HCT116 (cell line): ENCODE results near the gene FBXW4. TPM values are rescaled to one million over a fixed set of nuclear protein-coding genes. Genes with fewer than 3 reads are reported as not detected.
A peak's percentile ranks its signal among the peaks of the same experiment; 100 is the strongest.

Experiments used
- ATAC-seq: fragments of 200-7000 bp; cut with Tn5 transposase; 2 replicates; pipeline ENCODE4 v1.9.1; 2020; ENCODE audit warnings: mild to moderate bottlenecking, moderate library complexity
- BruUV-seq: library from RNA; stranded (reverse); fragments of 400-500 nt; replicated peaks from 2 replicates; lab custom pipeline; 2021; lab: Mats Ljungman, UMichigan
- CTCF ChIA-PET: fragments of 300-600 bp; sonication (Branson Sonifier 250); formaldehyde crosslinking; loops from one replicate; lab custom pipeline; 2021; ENCODE audit warnings: antibody characterized with exemption; lab: Charles Lee
- POLR2A ChIA-PET: fragments of 300-600, 350-600 bp; sonication (Branson Sonifier 250); formaldehyde crosslinking; loops from one replicate; lab custom pipeline; 2021; ENCODE audit warnings: antibody characterized with exemption; lab: Charles Lee
- RAD21 ChIA-PET, 2 experiments: fragments of 300-600 bp; sonication (Branson Sonifier 250); formaldehyde crosslinking; loops; one replicate each; lab custom pipeline; 2023; ENCODE audit warnings: low total read pairs in 2 of 2; ENCODE audit not compliant: uncharacterized antibody in 2 of 2, unreplicated experiment in 2 of 2, low non-redundant PET in 1 of 2; lab: Charles Lee
- DNase-seq: peaks from one replicate; pipeline ENCODE4 v3.0.0-alpha.2; 2010; ENCODE audit warnings: low read depth, low spot score
- H2AFZ ChIP-seq: fragments of 200-600 bp; shearing (Covaris generic), sonication (generic); 2 replicates; pipeline ENCODE4 v1.6.1; 2017; ENCODE audit warnings: low read depth, mixed run types, mixed read lengths, antibody characterized with exemption, low read length; ENCODE audit not compliant: poor library complexity, severe bottlenecking
- H3K27ac ChIP-seq: 2 replicates; pipeline ENCODE4 v1.5.1; 2012; ENCODE audit warnings: low read depth, low read length
- H3K27me3 ChIP-seq: fragments of 200-600 bp; sonication (generic); 2 replicates; pipeline ENCODE4 v1.6.1; 2016; ENCODE audit warnings: mixed run types, low read length, mixed read lengths; ENCODE audit not compliant: insufficient read depth
- H3K36me3 ChIP-seq, 2 experiments: fragments of 200-500 bp in 1 of 2; fragments of 200-600 bp in 1 of 2; sonication (Bioruptor generic) in 1 of 2; sonication (generic) in 1 of 2; 2 replicates each; pipeline versions ENCODE4 v1.5.1 to v1.6.1; 2014 to 2016; ENCODE audit warnings: low read length in 2 of 2, inconsistent platforms in 1 of 2, mixed read lengths in 1 of 2, mixed run types in 1 of 2; ENCODE audit not compliant: insufficient read depth in 2 of 2, control insufficient read depth in 1 of 2
- H3K4me1 ChIP-seq, 2 experiments: fragments of 200-600 bp in 1 of 2; sonication (generic) in 1 of 2; 2 replicates each; pipeline versions ENCODE4 v1.5.1 to v1.6.1; 2012 to 2017; ENCODE audit warnings: low read length in 2 of 2, inconsistent platforms in 1 of 2, mild to moderate bottlenecking in 1 of 2, mixed read lengths in 1 of 2, mixed run types in 1 of 2, moderate library complexity in 1 of 2; ENCODE audit not compliant: insufficient read depth in 2 of 2, control insufficient read depth in 1 of 2
- H3K4me2 ChIP-seq: fragments of 200-600 bp; sonication (generic); 2 replicates; pipeline ENCODE4 v1.6.1; 2017; ENCODE audit warnings: mixed run types, low read length, mixed read lengths
- H3K4me3 ChIP-seq, 2 experiments: fragments of 200-600 bp in 1 of 2; sonication (generic) in 1 of 2; replicated peaks in 1 of 2; 2 replicates each; pipeline ENCODE4 v1.5.1; 2011 to 2016; ENCODE audit warnings: low read length in 2 of 2, control low read depth in 1 of 2, low read depth in 1 of 2, mild to moderate bottlenecking in 1 of 2, mixed read lengths in 1 of 2, mixed run types in 1 of 2
- H3K79me2 ChIP-seq: fragments of 200-600 bp; sonication (generic); 2 replicates; pipeline ENCODE4 v1.6.1; 2017; ENCODE audit warnings: mild to moderate bottlenecking, mixed run types, low read length, moderate library complexity, mixed read lengths; ENCODE audit not compliant: insufficient read depth
- H3K9ac ChIP-seq: fragments of 200-600 bp; sonication (generic); 2 replicates; pipeline ENCODE4 v1.6.1; 2016; ENCODE audit warnings: low read length, mixed read lengths
- H3K9me2 ChIP-seq: fragments of 200-600 bp; sonication (generic), shearing (Covaris generic); 2 replicates; pipeline ENCODE4 v1.6.1; 2017; ENCODE audit warnings: mixed run types, mild to moderate bottlenecking, moderate library complexity; ENCODE audit not compliant: insufficient read depth
- H3K9me3 ChIP-seq, 2 experiments: fragments of 200-500 bp in 1 of 2; fragments of 200-600 bp in 1 of 2; sonication (Bioruptor generic) in 1 of 2; sonication (generic) in 1 of 2; 2 replicates each; pipeline ENCODE4 v1.6.1; 2014 to 2017; ENCODE audit warnings: low read length in 2 of 2, mixed read lengths in 2 of 2, inconsistent platforms in 1 of 2, low read depth in 1 of 2, mild to moderate bottlenecking in 1 of 2, mixed run types in 1 of 2, moderate library complexity in 1 of 2; ENCODE audit not compliant: control insufficient read depth in 1 of 2, insufficient read depth in 1 of 2
- H4K20me1 ChIP-seq: fragments of 200-600 bp; sonication (generic), shearing (Covaris generic); 2 replicates; pipeline ENCODE4 v1.6.1; 2017; ENCODE audit warnings: mixed run types, mild to moderate bottlenecking, moderate library complexity; ENCODE audit not compliant: insufficient read depth
- ATF3 ChIP-seq: IDR thresholded peaks from 2 replicates; pipeline ENCODE4 v1.6.1; 2012
- CBX3 ChIP-seq: IDR thresholded peaks from 2 replicates; pipeline ENCODE4 v1.6.1; 2012; ENCODE audit warnings: low read depth
- CEBPB ChIP-seq: IDR thresholded peaks from 2 replicates; pipeline ENCODE4 v1.6.1; 2012; ENCODE audit warnings: low read depth
- EZH2phosphoT487 ChIP-seq: fragments of 200-600 bp; IDR thresholded peaks from 2 replicates; pipeline ENCODE4 v1.6.1; 2018; ENCODE audit warnings: antibody characterized with exemption, borderline replicate concordance
- JUND ChIP-seq: IDR thresholded peaks from 2 replicates; pipeline ENCODE4 v1.6.1; 2012
- MAX ChIP-seq: IDR thresholded peaks from 2 replicates; pipeline ENCODE4 v1.6.1; 2012
- POLR2A ChIP-seq: IDR thresholded peaks from 2 replicates; pipeline ENCODE4 v1.7.0; 2011; ENCODE audit warnings: borderline replicate concordance; ENCODE audit not compliant: insufficient read depth, insufficient read length; ENCODE audit errors: extremely low read depth
- POLR2AphosphoS5 ChIP-seq: IDR thresholded peaks from 2 replicates; pipeline ENCODE4 v1.6.1; 2011; ENCODE audit warnings: mild to moderate bottlenecking, low read depth, low read length, moderate library complexity
- SIN3A ChIP-seq: IDR thresholded peaks from 2 replicates; pipeline ENCODE4 v1.6.1; 2012; ENCODE audit warnings: low read depth
- SP1 ChIP-seq: IDR thresholded peaks from 2 replicates; pipeline ENCODE4 v1.6.1; 2012; ENCODE audit warnings: low read depth
- ZFX ChIP-seq: fragments of 450-650 bp; IDR thresholded peaks from 2 replicates; pipeline ENCODE4 v1.6.1; 2017
- ZNF274 ChIP-seq: fragments of 200-500 bp; sonication (Bioruptor generic); IDR thresholded peaks from 2 replicates; pipeline ENCODE4 v1.6.1; 2014; ENCODE audit warnings: mild to moderate bottlenecking, low read depth, low read length, inconsistent platforms
- intact Hi-C: fragments of 100-400 bp; cut with micrococcal nuclease; formaldehyde crosslinking; loops from 2 replicates; pipeline ENCODE4 v1.10.0; 2022
- total RNA-seq: library from RNA; stranded (reverse); gene quantifications from one replicate; pipeline ENCODE4 v1.2.1, GENCODE V29; 2021; ENCODE audit not compliant: unreplicated experiment
- TF ChIP-seq, protein P1 (sequence below), 3 experiments: fragments of 200-600 bp in 1 of 3; sonication (generic) in 1 of 3; IDR thresholded peaks in 2 of 3; conservative IDR thresholded peaks in 1 of 3; 2 replicates each; pipeline ENCODE4 v1.5.1; 2012 to 2017; ENCODE audit warnings: low read depth in 2 of 3, low read length in 2 of 3, antibody characterized with exemption in 1 of 3, borderline replicate concordance in 1 of 3, control low read depth in 1 of 3, mild to moderate bottlenecking in 1 of 3, mixed read lengths in 1 of 3, mixed run types in 1 of 3, moderate library complexity in 1 of 3; ENCODE audit not compliant: insufficient read depth in 1 of 3
- TF ChIP-seq, protein P2 (sequence below): IDR thresholded peaks from 2 replicates; pipeline ENCODE4 v1.6.1; 2011; ENCODE audit warnings: mild to moderate bottlenecking, low read length, moderate library complexity; ENCODE audit not compliant: insufficient replicate concordance; ENCODE audit errors: extremely low read depth

The FBXW4 gene
- total RNA-seq, 1 experiment from 2014 or later = 35.3 TPM

DNA sequence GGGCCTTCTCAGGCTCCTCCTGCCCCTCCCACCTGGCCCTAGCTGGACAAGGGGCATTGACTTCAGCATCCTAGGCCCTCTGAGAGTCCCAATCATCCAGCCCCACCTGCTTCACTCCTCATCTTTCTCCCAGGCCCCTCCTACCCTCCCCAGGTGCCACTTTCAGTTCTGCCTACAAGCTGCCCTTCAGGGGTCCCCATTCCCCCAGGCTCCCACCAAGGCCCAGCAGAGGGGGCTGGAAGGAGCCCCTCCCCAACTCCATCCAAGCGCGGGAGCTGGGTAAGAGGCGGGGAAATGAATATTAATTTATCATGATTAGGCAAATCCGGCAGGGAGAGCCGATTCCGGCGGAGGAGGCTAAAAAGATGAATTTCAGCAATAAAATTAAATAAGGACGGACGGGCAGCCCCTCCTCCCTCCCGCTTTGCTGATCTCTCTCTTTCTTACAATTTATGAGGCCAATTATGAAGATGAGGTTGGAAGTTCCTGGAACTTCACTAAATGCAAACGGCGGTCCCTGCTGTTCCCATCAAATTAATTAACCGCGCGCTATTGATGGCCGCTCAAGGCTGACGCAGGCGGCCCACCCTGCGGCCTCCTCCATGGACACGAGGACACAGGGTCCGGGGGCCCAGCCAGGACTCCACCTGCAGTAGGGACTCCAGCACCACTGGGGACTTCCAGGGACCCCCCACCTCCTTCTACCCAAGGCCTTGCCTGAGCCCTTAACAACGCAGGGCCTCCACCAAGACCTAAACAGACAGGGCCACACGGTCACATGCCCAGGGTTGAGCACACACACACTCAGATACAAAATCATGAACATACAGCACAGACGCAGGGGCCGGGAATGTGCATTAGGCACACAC is 120.9 kb downstream of the FBXW4 start:
- no TSS peak for BruUV-seq
- ChIA-PET POLR2A (no interaction called here), CTCF (interaction anchor here (0.9 to 1.0 kb wide), 2 partner anchors 29 to 360 kb away, joined by 3 read pairs; no protein-coding TSS in a partner anchor), RAD21 (no interaction called here)
- ATAC-seq = no peak
- DNase-seq = no peak
- no peak overlapping the region for H3K27ac ChIP-seq
- H3K79me2 ChIP-seq = no peaks in the 10 kb centered on the region
- no peak overlapping the region for H2AFZ ChIP-seq
- no peaks in the 10 kb centered on the region for H3K9me2 ChIP-seq
- peaks cover 11 to 26% of the 10 kb centered on the region in 2 experiments for H3K4me1 ChIP-seq
- no peaks in the 10 kb centered on the region for H3K27me3 ChIP-seq
- no peak overlapping the region for H3K4me3 ChIP-seq
- H3K9me3 ChIP-seq = no peaks in the 10 kb centered on the region
- no peak overlapping the region for H3K4me2 ChIP-seq
- H4K20me1 ChIP-seq = no peaks in the 10 kb centered on the region
- intact Hi-C loops = loop anchor here (10.0 kb wide), 1 partner anchor 509 kb away; the partner anchor contains the start of gene KAZALD1
- no peak for TF ChIP-seq SIN3A
- no peak for TF ChIP-seq ZFX
- no peak for TF ChIP-seq POLR2A
- no peak for TF ChIP-seq ATF3
- TF ChIP-seq EZH2phosphoT487 = no peak
- 0 out of 2 replicates have a peak, but pooled peaks have one; percentile 17 for TF ChIP-seq POLR2AphosphoS5
- no peaks in the 10 kb centered on the region for H3K36me3 ChIP-seq
- no peak overlapping the region for H3K9ac ChIP-seq

GRCh38 chr10:101572785-101573184 is 122.2 kb downstream of the FBXW4 start:
- Histone ChIP-seq H3K4me3 (no peak overlapping the region), H3K79me2 (no peaks in the 10 kb centered on the region), H3K36me3 (no peaks in the 10 kb centered on the region), H3K27me3 (no peaks in the 10 kb centered on the region), H3K4me2 (no peak overlapping the region), H3K27ac (no peak overlapping the region), H4K20me1 (no peaks in the 10 kb centered on the region), H3K4me1 (peaks cover 11 to 27% of the 10 kb centered on the region in 2 experiments), H3K9ac (no peak overlapping the region), H3K9me3 (no peaks in the 10 kb centered on the region), H3K9me2 (no peaks in the 10 kb centered on the region), H2AFZ (no peak overlapping the region)
- intact Hi-C loops = loop anchor here (10.0 kb wide), 1 partner anchor 508 kb away; the partner anchor contains the start of gene KAZALD1
- CTCF ChIA-PET = interaction anchor here (3.8 kb wide), 1 partner anchor 359 kb away, joined by 130 read pairs; no protein-coding TSS in a partner anchor
- no peak for DNase-seq
- RAD21 ChIA-PET = interaction anchor here in 1 of 2 experiments (1.0 kb wide), 1 partner anchor 359 kb away, joined by 3 read pairs; no protein-coding TSS in a partner anchor
- no peak for ATAC-seq
- POLR2A ChIA-PET = interaction anchor here (0.8 kb wide), 1 partner anchor 359 kb away, joined by 4 read pairs; no protein-coding TSS in a partner anchor
- no TSS peak for BruUV-seq
- no peak for TF ChIP-seq ZFX
- TF ChIP-seq, protein P1, sequence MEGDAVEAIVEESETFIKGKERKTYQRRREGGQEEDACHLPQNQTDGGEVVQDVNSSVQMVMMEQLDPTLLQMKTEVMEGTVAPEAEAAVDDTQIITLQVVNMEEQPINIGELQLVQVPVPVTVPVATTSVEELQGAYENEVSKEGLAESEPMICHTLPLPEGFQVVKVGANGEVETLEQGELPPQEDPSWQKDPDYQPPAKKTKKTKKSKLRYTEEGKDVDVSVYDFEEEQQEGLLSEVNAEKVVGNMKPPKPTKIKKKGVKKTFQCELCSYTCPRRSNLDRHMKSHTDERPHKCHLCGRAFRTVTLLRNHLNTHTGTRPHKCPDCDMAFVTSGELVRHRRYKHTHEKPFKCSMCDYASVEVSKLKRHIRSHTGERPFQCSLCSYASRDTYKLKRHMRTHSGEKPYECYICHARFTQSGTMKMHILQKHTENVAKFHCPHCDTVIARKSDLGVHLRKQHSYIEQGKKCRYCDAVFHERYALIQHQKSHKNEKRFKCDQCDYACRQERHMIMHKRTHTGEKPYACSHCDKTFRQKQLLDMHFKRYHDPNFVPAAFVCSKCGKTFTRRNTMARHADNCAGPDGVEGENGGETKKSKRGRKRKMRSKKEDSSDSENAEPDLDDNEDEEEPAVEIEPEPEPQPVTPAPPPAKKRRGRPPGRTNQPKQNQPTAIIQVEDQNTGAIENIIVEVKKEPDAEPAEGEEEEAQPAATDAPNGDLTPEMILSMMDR (IDR thresholded peaks at IDR 0.05 in 2 of 3, conservative IDR thresholded peaks at IDR 0.05 in 1 of 3; ENCODE audit: borderline replicate concordance in 1 of 3, insufficient read depth in 1 of 3, low read depth in 2 of 3, low read length in 2 of 3) = no peak
- TF ChIP-seq, protein P2, sequence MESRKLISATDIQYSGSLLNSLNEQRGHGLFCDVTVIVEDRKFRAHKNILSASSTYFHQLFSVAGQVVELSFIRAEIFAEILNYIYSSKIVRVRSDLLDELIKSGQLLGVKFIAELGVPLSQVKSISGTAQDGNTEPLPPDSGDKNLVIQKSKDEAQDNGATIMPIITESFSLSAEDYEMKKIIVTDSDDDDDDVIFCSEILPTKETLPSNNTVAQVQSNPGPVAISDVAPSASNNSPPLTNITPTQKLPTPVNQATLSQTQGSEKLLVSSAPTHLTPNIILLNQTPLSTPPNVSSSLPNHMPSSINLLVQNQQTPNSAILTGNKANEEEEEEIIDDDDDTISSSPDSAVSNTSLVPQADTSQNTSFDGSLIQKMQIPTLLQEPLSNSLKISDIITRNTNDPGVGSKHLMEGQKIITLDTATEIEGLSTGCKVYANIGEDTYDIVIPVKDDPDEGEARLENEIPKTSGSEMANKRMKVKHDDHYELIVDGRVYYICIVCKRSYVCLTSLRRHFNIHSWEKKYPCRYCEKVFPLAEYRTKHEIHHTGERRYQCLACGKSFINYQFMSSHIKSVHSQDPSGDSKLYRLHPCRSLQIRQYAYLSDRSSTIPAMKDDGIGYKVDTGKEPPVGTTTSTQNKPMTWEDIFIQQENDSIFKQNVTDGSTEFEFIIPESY = no peak
- no peak for TF ChIP-seq POLR2AphosphoS5
- TF ChIP-seq MAX = no peak
- TF ChIP-seq ZNF274 = no peak
- no peak for TF ChIP-seq JUND
- no peak for TF ChIP-seq ATF3
- no peak for TF ChIP-seq CBX3
- no peak for TF ChIP-seq CEBPB
- no peak for TF ChIP-seq SP1
